Heart left ventricle (tissue), 16 donors: ENCODE results near the gene DNAH5. TPM values are rescaled to one million over a fixed set of nuclear protein-coding genes. Genes with fewer than 3 reads are reported as not detected.

ENCODE experiments used
- ATAC-seq, 4 donors: fragments of 200-7000 bp; cut with Tn5 transposase; one replicate each; pipeline ENCODE4 v1.9.1; 2020 to 2022; ENCODE audit warnings: moderate library complexity in 4 of 4, mild to moderate bottlenecking in 3 of 4, moderate number of reproducible peaks in 1 of 4
- DNase-seq, 5 donors: peaks; one replicate each; pipeline ENCODE4 v3.0.0-alpha.2; 2020
- H3K27ac ChIP-seq, 12 donors: fragments of 200-600 bp; sonication (generic) in 4 of 12; one replicate each; pipeline versions ENCODE4 v1.5.0 to v1.8.0; 2016 to 2022; ENCODE audit warnings: mild to moderate bottlenecking in 2 of 12
- H3K27me3 ChIP-seq, 9 donors: fragments of 200-600 bp; sonication (generic) in 2 of 9; one replicate each; pipeline versions ENCODE4 v1.5.1 to v1.8.0; 2016 to 2022; ENCODE audit warnings: mild to moderate bottlenecking in 3 of 9
- H3K36me3 ChIP-seq, 9 donors: fragments of 200-600 bp; sonication (generic) in 2 of 9; one replicate each; pipeline versions ENCODE4 v1.5.0 to v1.8.0; 2018 to 2022; ENCODE audit warnings: mild to moderate bottlenecking in 2 of 9
- H3K4me1 ChIP-seq, 12 donors: fragments of 200-600 bp; sonication (generic) in 4 of 12; one replicate each; pipeline versions ENCODE4 v1.5.0 to v1.8.0; 2016 to 2022; ENCODE audit warnings: mild to moderate bottlenecking in 3 of 12
- H3K4me3 ChIP-seq, 12 donors: fragments of 200-600 bp; sonication (generic) in 4 of 12; one replicate each; pipeline versions ENCODE4 v1.5.0 to v1.8.0; 2017 to 2022; ENCODE audit warnings: mild to moderate bottlenecking in 9 of 12, moderate library complexity in 4 of 12
- H3K9me3 ChIP-seq, 12 donors: fragments of 200-600 bp; sonication (generic) in 4 of 12; one replicate each; pipeline versions ENCODE4 v1.5.0 to v1.8.0; 2016 to 2022; ENCODE audit warnings: mild to moderate bottlenecking in 1 of 12
- POLR2A ChIP-seq, 2 donors: fragments of 450-650 bp; IDR thresholded peaks; one replicate each; pipeline ENCODE4 v1.6.1; 2017; ENCODE audit warnings: antibody characterized with exemption in 2 of 2, mild to moderate bottlenecking in 2 of 2, moderate library complexity in 2 of 2
- WGBS, 4 donors: extraction: QIAGEN DNeasy Blood & Tissue Kit in 2 of 4; methylation state at CpG; one replicate each; pipeline versions ENCODE4 v1.1.5 to v1.1.7; 2013 to 2018; 5-methylcytosine and 5-hydroxymethylcytosine counted together
- intact Hi-C, 10 donors: fragments of 100-400 bp; cut with DNase I; formaldehyde crosslinking; loops; one replicate each; pipeline versions ENCODE4 v1.11.1 to v1.14.2; 2022
- polyA plus RNA-seq, 2 donors: library from polyadenylated mRNA; stranded (reverse); fragments of 200-250 nt; gene quantifications; one replicate each; pipeline ENCODE4 v1.2.3, GENCODE V29; 2013
- total RNA-seq, 9 donors: library from RNA; depleted of rRNA in 2 of 9; stranded (reverse); fragments of >200 nt in 2 of 9; fragmentation: NEBNext Ultra II Directional in 3 of 9; extraction: Animal tissue kit (Norgen Biotek cat#: 25700) in 3 of 9; gene quantifications; one replicate each; pipeline versions ENCODE4 v1.1.0 to v1.2.4, GENCODE V29; 2016 to 2023
- TF ChIP-seq, protein P1 (sequence below), 12 donors: fragments of 200-600 bp; sonication (generic) in 4 of 12; IDR thresholded peaks; one replicate each; pipeline versions ENCODE4 v1.5.0 to v1.8.0; 2018 to 2022; ENCODE audit warnings: antibody characterized with exemption in 12 of 12, mild to moderate bottlenecking in 5 of 12
- donor health status: ischemic (EF 13 %, LVEDD 7.1; RV severe dilation, severe dysfunction).
- donor health status: healthy with polysubstance abuse.
- donor health status: DM: no; HTN: yes; CAD: no.
- donor health status: DM: no; HTN: no; CAD: no.
- donor health status: ischemic (EF 25% LVEDD 6.9; RV normal size, moderate dysfunction).
- donor health status: ischemic (EF 25% LVEDD 5.7; RV mildly dilated, moderate dysfunction).
- donor health status: healthy.
- donor health status: DM: yes; HTN: yes; CAD: no.
- donor health status: ischemic (EF 35%, LVEDD 5.7; RV mildly dilated, moderate dysfunction).
- donor health status: nonischemic (EF 11% LVEDD 7.7; RV severe dilation, severe dysfunction).
- donor health status: DM: yes; HTN: yes; CAD: no.
- donor health status: PGD.
- donor health status: ischemic (EF 29% LVEDD 5.4; RV normal size, mild dysfunction).
- donor health status: nonischemic (EF 23%, LVEDD 6.1; RV moderate dilation, normal function).

Gene DNAH5
- total and polyA plus RNA-seq, 11 donors = 0.03 to 0.46 (median 0.16) TPM

DNA sequence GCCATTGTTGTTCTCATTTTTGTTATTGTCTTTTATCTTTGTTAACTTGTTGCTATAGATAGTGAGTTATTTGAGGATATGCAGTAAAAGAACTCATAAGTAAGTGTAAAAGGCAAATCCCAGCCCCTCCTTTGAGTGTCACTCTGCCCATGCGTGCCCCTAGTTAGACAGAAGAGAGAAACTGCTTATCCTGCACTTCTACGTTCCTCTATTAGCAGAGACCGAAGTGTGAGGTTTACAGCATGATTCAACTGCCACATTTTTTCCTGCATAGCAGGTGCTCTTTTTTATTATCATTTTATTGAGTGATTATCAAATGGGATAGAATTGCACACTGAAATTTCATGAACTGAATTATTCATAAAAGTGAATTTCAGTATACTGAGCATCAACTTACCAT, 12.0 kb upstream of the DNAH5 start:
- H3K27ac ChIP-seq = no peak overlapping the region
- no peaks in the 10 kb centered on the region for H3K36me3 ChIP-seq
- no peaks in the 10 kb centered on the region for H3K4me1 ChIP-seq
- no peak overlapping the region for H3K4me3 ChIP-seq
- DNase-seq (no peak), ATAC-seq (no peak)
- 66 to 80% (median 72%) methylated on average over 3 of the region's 3 CpGs for WGBS, 4 donors
- intact Hi-C loops = no loop called here
- TF ChIP-seq POLR2A (IDR thresholded peaks at IDR 0.05) = no peak
- TF ChIP-seq, protein P1, sequence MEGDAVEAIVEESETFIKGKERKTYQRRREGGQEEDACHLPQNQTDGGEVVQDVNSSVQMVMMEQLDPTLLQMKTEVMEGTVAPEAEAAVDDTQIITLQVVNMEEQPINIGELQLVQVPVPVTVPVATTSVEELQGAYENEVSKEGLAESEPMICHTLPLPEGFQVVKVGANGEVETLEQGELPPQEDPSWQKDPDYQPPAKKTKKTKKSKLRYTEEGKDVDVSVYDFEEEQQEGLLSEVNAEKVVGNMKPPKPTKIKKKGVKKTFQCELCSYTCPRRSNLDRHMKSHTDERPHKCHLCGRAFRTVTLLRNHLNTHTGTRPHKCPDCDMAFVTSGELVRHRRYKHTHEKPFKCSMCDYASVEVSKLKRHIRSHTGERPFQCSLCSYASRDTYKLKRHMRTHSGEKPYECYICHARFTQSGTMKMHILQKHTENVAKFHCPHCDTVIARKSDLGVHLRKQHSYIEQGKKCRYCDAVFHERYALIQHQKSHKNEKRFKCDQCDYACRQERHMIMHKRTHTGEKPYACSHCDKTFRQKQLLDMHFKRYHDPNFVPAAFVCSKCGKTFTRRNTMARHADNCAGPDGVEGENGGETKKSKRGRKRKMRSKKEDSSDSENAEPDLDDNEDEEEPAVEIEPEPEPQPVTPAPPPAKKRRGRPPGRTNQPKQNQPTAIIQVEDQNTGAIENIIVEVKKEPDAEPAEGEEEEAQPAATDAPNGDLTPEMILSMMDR (IDR thresholded peaks at IDR 0.05) = no peak
- H3K27me3 ChIP-seq = peaks cover 0 to 3% (median 0%) of the 10 kb centered on the region in 9 donors
- no peaks in the 10 kb centered on the region for H3K9me3 ChIP-seq

DNA sequence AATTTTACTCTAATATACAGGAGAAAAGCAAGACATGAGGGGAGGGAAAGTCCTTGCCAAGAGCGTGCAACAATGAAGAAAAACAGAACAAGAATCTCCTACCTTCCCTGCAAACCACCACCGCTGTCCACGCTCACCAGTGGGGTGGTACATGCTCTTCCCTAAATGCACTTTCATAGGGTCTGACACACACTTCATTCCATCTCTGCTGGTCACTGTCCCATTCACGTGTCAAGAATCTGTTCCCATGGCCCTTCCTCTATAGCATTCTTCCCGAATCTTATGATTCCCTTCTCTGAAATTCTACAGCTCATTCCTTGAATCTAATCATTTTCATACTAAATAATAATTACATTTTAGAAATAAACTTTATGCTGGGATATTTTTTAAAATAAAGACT, 11.4 kb upstream of the DNAH5 start:
- DNase-seq (no peak), ATAC-seq (no peak)
- intact Hi-C loops = no loop called here
- WGBS, 4 donors = 85 to 90% (median 88%) methylated on average over 5 of the region's 5 CpGs
- Histone ChIP-seq H3K4me3 (no peak overlapping the region), H3K9me3 (no peaks in the 10 kb centered on the region), H3K27ac (no peak overlapping the region), H3K4me1 (no peaks in the 10 kb centered on the region), H3K36me3 (no peaks in the 10 kb centered on the region), H3K27me3 (peaks cover 0 to 3% (median 0%) of the 10 kb centered on the region in 9 donors)
- TF ChIP-seq, protein P1 (IDR thresholded peaks at IDR 0.05) = no peak
- TF ChIP-seq POLR2A (IDR thresholded peaks at IDR 0.05) = no peak

DNA sequence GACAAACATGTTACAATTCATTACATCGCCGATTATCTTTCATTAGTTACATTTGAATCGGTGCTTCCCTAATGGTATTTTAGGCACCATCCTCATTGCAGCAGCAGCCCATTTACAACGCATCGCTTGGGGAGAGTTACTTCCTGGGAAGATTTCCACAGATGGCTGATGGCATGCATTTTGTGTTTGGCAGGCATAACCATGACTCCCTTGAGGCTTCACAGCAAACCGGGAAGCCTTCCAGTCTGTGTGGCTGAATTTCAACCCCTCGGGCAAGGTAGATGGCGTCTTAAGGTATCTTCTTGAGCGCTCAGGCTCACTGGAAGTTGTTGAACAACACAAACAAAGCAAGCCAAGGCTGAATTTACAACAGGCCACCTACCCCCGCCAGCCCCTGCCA, 1.6 kb upstream of the DNAH5 start:
- Histone ChIP-seq H3K4me1 (no peaks in the 10 kb centered on the region), H3K9me3 (no peaks in the 10 kb centered on the region), H3K4me3 (no peak overlapping the region), H3K27ac (no peak overlapping the region), H3K36me3 (no peaks in the 10 kb centered on the region), H3K27me3 (no peaks in the 10 kb centered on the region)
- WGBS, 4 donors = 71 to 89% (median 82%) methylated on average over 10 of the region's 10 CpGs
- TF ChIP-seq POLR2A (IDR thresholded peaks at IDR 0.05) = no peak
- TF ChIP-seq, protein P1 (IDR thresholded peaks at IDR 0.05) = no peak
- no peak for DNase-seq
- intact Hi-C loops = no loop called here
- ATAC-seq = no peak

DNA sequence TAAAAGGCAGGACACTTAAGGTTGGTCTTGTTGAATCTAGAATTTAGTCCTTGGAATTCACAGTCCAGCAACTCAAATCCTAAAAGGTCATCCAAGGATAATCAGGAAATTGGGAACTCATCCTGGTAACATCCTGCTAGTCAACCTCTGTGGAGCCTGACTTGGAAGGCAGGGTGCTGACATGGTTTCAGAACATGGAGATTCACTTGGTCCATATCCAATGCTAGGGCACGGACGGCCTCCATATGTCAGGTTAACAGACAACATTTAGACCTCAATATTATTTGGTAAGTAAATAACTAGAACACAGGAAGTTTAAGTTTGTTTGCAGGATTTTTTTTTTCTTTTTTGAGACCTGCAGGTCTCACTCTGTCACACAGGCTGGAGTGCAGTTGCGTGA, 783 bp upstream of the DNAH5 start:
- Histone ChIP-seq H3K9me3 (no peaks in the 10 kb centered on the region), H3K27ac (no peak overlapping the region), H3K4me1 (no peaks in the 10 kb centered on the region), H3K27me3 (no peaks in the 10 kb centered on the region), H3K4me3 (no peak overlapping the region), H3K36me3 (no peaks in the 10 kb centered on the region)
- DNase-seq = no peak
- WGBS, 4 donors = 90 to 97% (median 93%) methylated on average over 3 of the region's 3 CpGs
- no peak for ATAC-seq
- TF ChIP-seq POLR2A (IDR thresholded peaks at IDR 0.05) = no peak
- TF ChIP-seq, protein P1 (IDR thresholded peaks at IDR 0.05) = no peak
- intact Hi-C loops = no loop called here
